GM18505 (cell line): ENCODE measurements around the gene ADAMTSL2.

Experiments used
- ATAC-seq: cut with Tn5 transposase; IDR thresholded peaks from one replicate; pipeline ENCODE4 v1.9.1; 2021; ENCODE audit not compliant: unreplicated experiment
- POLR2A ChIP-seq: IDR thresholded peaks from 4 replicates; pipeline ENCODE4 v1.6.1; 2011; ENCODE audit warnings: borderline replicate concordance; ENCODE audit not compliant: insufficient read depth, insufficient read length; ENCODE audit errors: extremely low read depth

ADAMTSL2 gene

DNA sequence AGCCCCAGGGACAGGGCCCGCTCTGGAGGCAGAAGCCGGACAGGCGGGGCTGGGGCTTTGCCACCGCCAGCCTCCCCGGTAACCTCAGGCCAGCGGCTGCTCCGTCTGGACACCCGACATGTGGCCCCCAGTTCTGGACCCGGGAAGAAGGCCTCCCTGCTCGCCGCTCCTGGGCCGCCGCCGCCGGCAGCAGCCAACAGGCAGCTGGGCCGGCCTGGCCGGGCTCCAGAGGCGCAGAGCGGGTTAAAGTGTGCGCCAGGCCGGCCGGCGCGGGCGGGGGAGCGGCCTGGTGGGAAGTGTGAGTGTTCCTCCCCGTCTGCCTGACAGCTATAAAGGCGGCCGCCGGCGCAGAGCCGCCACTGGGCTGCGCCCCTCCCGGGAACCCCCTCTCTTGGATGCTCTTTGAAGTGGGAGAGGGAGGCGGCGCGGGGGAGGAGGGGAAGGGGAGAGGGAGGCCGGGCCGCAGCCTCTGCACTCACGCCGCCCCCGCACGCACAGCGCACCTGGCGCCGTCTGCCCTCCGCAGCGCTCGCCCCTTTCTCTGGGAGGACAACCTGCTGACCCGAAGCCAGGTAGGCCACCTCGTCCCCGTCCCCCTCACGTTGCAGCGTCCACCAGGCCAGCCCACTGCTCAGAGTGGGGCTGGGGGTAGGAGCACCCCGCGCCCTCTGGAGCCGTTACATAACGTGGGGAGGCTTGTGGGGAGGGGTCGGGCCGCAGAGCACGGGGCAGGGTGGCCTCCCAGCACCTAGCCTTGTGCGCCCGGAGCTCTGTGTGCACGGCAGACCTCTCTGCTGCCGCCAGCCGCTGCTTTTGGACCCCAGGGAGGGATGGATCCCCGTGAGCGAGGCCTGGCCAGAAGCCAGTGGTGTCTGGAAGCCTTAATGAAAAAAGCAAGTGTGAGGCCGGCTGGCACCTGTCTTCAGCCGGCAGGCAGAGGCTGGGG, at the start of gene ADAMTSL2:
Gene ADAMTSL2 (plus strand): TSS at position 359 of the 946 bp plus-strand sequence. CDS start 2,009 bp downstream, outside the sequence.
- ATAC-seq: no peak

DNA sequence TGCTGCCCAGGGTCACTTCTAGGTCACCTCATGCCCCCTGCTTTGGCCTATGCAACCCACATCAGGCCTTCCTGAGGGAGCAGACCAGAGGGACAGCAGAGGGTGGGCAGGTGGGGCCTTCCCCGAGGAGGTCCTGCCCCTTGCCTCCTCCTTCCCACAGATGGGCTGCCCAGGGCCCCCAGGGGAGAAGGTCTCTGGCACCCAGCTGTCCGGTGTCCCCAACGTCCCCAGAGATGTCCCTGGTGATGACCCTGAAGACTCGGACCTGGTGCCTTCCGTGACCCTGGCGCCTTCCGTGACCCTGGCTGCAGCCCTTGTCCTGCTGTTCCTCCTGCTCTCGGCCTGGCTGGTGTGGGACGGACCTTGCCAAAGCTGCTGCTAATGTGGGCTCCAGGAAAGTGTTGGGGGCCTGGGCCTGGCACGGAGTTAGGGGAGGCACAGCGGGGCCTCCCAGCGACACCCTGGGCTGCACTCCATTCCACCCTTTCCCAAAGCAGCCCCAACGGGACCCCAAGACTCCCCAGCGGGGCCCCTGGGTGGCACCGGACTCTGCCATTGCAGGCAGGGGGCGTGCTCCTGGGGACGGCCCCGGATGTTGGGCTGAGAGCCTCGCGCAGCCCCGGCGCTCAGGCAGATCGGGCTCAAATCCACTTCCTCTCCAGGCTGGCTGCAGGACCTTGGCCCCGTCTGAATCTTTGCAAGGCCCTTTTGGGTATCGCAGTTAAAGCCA, 48.8 kb upstream of the ADAMTSL2 start:
- no peak for TF ChIP-seq POLR2A
- ATAC-seq: no peak

More for the DNA sequence above, at the start of gene ADAMTSL2:
- no peak for TF ChIP-seq POLR2A

DNA sequence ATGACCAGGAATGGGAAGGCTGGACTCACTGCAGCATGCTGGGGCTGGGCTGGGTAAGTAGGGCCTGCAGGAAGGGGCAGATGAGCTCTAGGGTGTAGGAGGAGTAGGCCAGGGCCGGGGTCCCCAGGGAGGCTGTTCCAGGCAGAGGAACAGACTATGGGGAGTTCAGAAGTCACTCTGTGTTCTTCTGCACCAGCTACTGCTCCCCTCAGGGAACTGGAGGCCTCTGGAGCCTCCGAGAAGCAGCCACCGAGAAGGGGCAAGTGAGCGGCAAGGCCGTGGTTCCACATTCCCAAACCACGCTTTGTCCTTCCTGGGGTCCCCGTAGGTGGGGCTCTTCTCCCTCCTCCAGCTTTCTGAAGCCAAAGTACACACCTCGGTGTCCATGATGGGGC, 47.2 kb upstream of the ADAMTSL2 start:
- no peak for TF ChIP-seq POLR2A
- no peak for ATAC-seq

DNA sequence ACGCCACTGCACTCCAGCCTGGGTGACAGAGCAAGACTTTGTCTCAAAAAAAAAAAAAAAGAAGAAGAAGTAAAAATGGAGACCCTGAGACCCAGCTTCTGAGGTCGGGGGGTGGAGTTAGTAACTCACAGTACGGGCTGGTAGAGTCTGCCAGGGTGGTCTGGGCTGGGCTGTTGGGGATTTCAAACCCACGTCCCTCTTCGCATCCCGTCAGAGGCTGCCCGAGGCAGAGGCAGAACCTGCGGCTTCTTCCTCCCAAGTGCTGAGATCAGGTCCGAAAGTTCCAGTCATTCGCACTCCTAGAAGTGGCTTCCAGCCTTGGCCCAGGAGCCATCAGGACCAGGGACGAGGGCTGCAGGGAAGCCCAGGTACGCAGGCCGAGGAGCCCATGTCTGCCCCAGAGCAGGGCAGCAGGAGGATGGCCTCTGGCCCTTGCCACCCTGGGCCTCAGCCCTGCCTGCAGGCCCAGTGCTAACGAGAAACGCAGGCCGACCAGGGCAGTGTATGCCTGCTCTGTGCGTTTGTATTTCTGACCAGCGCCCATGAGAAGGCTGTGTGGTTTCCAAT, 45.7 kb upstream of the ADAMTSL2 start:
- no peak for TF ChIP-seq POLR2A
- ATAC-seq: no peak

DNA sequence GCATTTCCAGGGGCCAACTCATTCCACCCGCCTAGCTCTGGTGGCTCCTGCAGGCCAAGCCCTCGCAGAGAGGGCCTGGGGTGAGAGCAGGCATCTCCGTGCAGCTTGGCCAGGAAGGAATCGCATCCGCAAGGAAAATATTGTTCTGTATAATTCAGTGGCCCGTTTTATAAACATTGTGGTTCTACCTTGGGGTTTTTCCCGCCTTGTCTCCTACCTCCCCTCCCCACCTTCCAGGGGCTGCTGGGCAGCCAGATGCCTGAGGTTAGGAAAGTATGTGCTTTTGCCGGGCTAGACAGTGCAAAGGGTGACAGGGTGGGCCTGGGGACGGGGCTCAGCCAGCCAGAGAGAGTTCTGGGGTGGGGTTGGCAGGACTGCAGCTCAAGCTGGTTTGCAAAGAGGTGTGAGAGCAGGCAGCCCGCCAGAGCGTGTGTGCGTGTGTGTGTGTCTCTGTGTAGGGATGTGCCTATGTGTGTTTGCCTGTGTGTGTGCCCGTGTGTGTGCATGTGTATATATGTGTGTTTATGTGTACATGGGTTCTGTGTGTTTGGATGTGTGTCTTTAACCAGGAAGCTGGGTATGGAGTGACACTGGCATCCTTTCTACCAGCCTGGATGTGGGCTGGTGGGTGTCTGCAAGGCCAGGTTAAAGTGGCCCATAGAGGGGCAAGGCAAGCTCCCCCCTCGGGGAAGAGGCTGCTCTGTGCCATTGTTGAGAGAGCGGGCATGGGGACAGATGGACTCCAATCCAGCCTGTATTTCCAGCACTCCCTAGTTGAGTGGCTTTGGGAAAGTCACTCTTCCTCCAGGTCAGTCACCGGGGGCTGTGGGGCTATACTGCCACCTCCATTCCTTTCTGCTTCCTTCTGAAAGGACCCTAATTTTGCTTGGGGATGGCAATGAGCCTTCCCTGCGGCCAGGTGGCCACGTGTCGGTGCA, 45.0 kb upstream of the ADAMTSL2 start:
- TF ChIP-seq POLR2A: no peak
- no peak for ATAC-seq

DNA sequence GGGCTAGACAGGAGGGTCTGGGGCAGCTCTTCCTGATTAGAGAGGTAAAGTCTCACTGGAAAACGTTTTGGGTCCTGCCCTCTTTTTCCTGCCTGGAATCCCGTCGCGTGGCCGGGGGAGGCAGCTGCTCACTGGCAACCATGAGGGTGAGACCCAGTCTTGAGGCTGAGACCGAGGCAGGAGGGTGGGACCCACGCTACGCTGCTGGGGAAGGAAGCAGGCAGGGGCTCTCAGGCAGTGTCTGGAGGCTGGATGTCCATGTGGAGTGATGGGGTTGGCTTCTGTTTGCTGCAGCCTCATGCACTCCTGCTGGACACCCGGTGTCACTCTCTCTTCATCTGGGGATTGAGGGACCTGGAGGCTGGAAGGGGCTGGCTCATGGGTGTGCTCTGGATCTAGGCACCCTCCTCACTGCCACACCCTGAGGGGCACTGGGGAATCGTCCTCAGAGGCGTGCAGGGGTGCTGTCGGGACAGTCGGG, 44.3 kb upstream of the ADAMTSL2 start:
- no peak for TF ChIP-seq POLR2A
- no peak for ATAC-seq

DNA sequence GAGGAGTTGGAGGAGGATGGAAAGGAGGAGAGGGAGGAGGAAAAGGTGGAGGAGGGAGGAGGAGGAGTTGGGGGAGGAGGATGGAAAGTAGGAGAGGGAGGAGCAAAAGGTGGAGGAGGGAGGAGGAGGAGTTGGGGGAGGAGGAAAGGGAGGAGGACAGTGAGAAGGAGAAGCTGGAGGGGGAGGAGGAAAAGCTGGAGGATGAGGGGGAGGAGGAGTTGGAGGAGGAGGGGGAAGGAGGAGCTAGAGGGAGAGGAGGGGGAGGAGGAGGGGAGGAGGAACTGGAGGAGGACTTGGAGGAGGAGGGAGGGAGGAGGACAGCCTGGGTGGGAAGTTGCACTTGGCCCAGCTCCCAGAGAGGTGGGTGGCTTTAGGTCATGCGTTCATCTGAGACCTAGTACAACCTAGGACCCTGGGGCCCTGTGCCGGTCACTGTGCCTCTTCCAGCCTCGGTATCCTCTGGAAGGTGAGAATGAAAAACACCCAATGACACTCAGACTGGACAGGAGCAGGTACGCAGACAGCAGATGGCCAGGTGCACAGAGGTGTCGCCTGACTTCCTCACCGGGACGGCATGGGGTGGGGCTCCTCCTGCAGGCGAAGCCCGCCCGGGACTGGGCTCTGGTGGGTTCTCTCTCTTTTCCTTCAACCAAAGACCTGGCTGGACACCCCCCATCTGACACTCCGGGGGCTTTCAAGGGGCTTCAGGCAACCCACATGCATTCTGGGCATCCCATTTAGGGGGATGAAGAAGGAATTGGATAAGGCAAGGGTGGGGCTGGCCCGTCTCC, 43.4 kb upstream of the ADAMTSL2 start:
- no peak for ATAC-seq
- TF ChIP-seq POLR2A: no peak

DNA sequence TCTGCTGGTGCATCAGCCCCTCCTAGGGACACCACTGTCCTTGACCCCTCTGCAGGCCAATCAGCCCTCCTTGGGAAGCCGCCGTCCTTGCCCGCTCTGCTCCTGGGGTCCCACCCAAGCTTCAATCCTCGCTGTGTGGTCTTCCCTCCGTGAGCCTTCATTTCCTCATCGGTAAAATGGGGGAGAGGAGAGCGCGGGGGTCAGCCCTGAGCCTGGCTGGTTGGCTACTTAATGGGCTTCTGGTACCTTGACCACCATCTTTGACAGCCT, 42.9 kb upstream of the ADAMTSL2 start:
- no peak for TF ChIP-seq POLR2A
- no peak for ATAC-seq

DNA sequence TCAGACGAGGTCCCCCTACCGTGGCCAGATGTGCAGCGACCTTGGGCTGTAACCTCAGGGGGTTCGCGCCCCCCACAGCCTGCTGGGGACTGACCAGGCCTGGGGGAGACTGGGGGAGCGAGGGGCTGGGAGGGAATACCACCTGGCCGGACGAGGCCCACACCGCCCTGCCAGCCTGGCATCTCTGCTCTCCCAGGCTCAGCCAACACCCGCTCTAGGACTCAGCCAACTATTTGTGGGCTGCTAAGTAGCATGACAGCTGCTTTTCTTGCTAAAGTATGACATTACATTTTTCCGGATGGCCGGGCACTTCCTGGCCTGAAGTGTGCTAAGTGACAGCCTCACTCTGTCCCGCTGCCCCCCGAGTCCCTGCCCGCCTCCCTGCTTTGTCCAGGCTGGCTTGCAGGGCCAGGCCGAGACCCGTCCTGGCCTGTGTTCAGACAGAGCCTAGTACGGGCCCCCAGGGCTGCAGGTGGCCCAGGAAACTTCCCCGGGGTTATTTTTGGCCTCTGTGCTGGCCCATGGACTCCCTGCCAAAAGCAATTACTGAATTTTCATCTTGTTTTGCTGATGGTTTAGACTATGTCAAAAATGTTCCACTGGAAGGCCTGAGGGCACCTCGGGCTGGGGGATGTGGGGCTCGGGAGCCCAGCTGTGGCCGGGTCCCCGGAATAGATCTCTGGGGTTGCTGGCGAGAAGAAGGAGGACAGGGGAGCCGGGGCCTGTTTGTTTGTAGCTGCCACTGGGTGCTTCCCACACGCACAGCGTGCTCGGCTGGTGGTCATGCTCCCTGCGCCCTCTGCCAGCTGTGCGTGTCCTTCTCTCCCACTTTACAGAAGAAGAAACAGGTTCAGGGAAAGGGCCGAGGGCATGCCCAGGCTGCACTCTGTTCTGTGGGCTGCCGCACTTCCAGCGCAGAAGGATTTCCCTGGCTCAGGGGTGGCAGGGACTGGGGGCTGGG, 42.2 kb upstream of the ADAMTSL2 start:
- ATAC-seq: no peak
- no peak for TF ChIP-seq POLR2A

DNA sequence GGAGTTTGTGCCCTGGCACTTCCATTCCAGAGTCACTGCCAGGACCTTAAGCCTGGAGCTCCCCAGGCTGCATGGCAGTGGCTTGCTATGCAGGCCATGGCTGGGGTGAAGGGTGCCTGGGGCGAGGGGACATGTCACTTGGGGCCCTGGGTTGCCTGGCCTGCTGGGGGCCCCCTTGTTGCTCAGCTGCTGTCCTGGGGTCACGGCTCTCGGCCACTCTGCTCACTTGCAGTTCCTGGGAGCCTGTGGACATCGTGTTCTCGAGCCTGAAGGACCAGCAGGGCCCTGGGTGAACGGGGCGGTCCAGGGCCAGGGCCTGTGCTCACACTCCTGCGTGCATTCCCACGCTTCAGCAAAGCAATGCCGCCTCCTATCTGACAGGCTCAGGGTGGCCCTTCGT, 41.1 kb upstream of the ADAMTSL2 start:
- ATAC-seq: no peak
- no peak for TF ChIP-seq POLR2A

DNA sequence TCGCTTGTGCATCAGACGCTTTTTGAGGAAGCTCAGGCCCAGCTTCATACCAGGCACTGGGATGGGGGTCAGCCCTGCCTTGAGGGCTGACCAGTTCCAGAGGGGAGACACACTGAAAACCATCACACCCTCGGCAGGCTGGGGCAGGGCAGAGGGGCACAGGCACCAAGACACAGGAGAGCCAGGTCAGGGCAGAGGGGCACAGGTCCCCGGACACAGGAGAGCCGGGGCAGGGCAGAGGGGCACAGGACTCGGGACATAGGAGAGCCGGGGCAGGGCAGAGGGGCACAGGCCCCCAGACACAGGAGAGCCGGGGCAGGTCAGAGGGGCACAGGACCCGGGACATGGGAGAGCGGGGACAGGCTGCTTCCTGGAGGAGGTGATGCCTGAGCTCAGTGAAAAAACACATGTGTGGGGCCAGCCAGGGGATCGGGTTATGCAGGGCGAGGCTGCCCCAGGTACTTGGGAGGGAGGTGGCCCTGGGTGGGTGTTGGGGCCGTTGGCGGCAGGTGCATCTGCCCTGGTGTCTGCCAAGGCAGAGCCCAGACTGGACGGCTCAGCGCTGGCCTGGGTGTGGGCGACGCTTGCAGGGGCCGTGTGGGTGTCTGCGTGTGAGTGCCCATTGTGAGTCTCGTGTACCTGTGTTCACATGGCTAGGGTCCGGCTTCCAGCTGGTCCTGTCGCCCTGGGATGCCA, 40.5 kb upstream of the ADAMTSL2 start:
- TF ChIP-seq POLR2A: no peak
- no peak for ATAC-seq
